GM21367 (cell line): Measurements from ENCODE around the gene CXCR1.
"Not testable (repeated sequence)": the region's sequence is repeated elsewhere in the genome, so short reads cannot be mapped to it uniquely, and the experiment has no call there.

Experiments used
- ATAC-seq: cut with Tn5 transposase; IDR thresholded peaks from one replicate; pipeline ENCODE4 v1.9.1; 2021; ENCODE audit not compliant: unreplicated experiment

The CXCR1 gene

GRCh38 chr2:218162814-218163213 lies 3.9 kb downstream of the CXCR1 start:
- ATAC-seq, result no peak

- no peak for ATAC-seq
These were observed 5.1 kb downstream of the CXCR1 start for GRCh38 chr2:218161644-218162043.

- no peak for ATAC-seq
These were observed 10.7 kb downstream of the CXCR1 start for GRCh38 chr2:218155953-218156479.

GRCh38 chr2:218152777-218153176 lies 14.0 kb downstream of the CXCR1 start:
- no peak for ATAC-seq

- no peak for ATAC-seq
These were observed 14.6 kb downstream of the CXCR1 start for GRCh38 chr2:218152172-218152571.

- ATAC-seq, result no peak
These were observed 16.8 kb downstream of the CXCR1 start for GRCh38 chr2:218149848-218150440.

- no peak for ATAC-seq
These were observed 17.7 kb downstream of the CXCR1 start for GRCh38 chr2:218149098-218149497.

- no peak for ATAC-seq
These were observed 20.7 kb downstream of the CXCR1 start for GRCh38 chr2:218146056-218146455.

- ATAC-seq, result no peak
These were observed 21.6 kb downstream of the CXCR1 start for GRCh38 chr2:218145124-218145523.

- no peak for ATAC-seq
These were observed 28.7 kb downstream of the CXCR1 start for GRCh38 chr2:218138047-218138446.

GRCh38 chr2:218137514-218137913 lies 29.2 kb downstream of the CXCR1 start:
- no peak for ATAC-seq

GRCh38 chr2:218130822-218131221 lies 35.9 kb downstream of the CXCR1 start:
- no peak for ATAC-seq

- no peak for ATAC-seq
These were observed 36.4 kb downstream of the CXCR1 start for GRCh38 chr2:218130377-218130776.

- ATAC-seq, result no peak
These were observed 37.2 kb downstream of the CXCR1 start for GRCh38 chr2:218129458-218130135.

GRCh38 chr2:218128781-218129457 lies 37.8 kb downstream of the CXCR1 start:
- ATAC-seq, result no peak

- no peak for ATAC-seq
These were observed 38.8 kb downstream of the CXCR1 start for GRCh38 chr2:218127929-218128455.

GRCh38 chr2:218125626-218126080 lies 41.1 kb downstream of the CXCR1 start, which contains the start of gene CXCR2:
Gene CXCR2 (plus strand): TSS chr2:218126028. CDS start chr2:218134802, 8,774 bp downstream.
- no peak for ATAC-seq

- ATAC-seq, result no peak
These were observed 41.7 kb downstream of the CXCR1 start for GRCh38 chr2:218125095-218125494.

GRCh38 chr2:218123986-218124385 lies 42.8 kb downstream of the CXCR1 start:
- ATAC-seq, result no peak

- ATAC-seq, result not testable (repeated sequence)
These were observed 44.5 kb downstream of the CXCR1 start for GRCh38 chr2:218122286-218122685.

GRCh38 chr2:218121789-218122188 lies 45.0 kb downstream of the CXCR1 start:
- ATAC-seq, result not testable (repeated sequence)
